GM23338 (cell line): ENCODE data around the gene NXF1. TPM values are rescaled to one million over a fixed set of nuclear protein-coding genes. Genes with fewer than 3 reads are reported as not detected.

ENCODE experiments used
- ATAC-seq: fragments of 200-7000 bp; cut with Tn5 transposase; 3 replicates; pipeline ENCODE4 v1.9.1; 2020
- DNase-seq: peaks from one replicate; pipeline ENCODE4 v3.0.0-alpha.2; 2015; ENCODE audit warnings: low spot score
- H2AFZ ChIP-seq: fragments of 200-600 bp; sonication (generic); 2 replicates; pipeline ENCODE4 v1.8.0; 2016; ENCODE audit warnings: antibody characterized with exemption, mild to moderate bottlenecking, moderate library complexity
- H3F3A ChIP-seq: fragments of 200-600 bp; sonication (generic); replicated peaks from 2 replicates; pipeline ENCODE4 v1.8.0; 2017; ENCODE audit warnings: antibody characterized with exemption, mixed run types, low read depth
- H3K27ac ChIP-seq: fragments of 200-600 bp; sonication (generic); 2 replicates; pipeline ENCODE4 v1.6.1; 2016; ENCODE audit warnings: low read depth
- H3K27me3 ChIP-seq: fragments of 200-600 bp; sonication (generic); 2 replicates; pipeline ENCODE4 v1.8.0; 2016; ENCODE audit warnings: mild to moderate bottlenecking, mixed run types, moderate library complexity; ENCODE audit not compliant: insufficient read depth
- H3K36me3 ChIP-seq: fragments of 200-600 bp; sonication (generic); 2 replicates; pipeline ENCODE4 v1.8.0; 2016; ENCODE audit warnings: mild to moderate bottlenecking; ENCODE audit not compliant: insufficient read depth
- H3K4me1 ChIP-seq: fragments of 200-600 bp; sonication (generic); 2 replicates; pipeline ENCODE4 v1.8.0; 2016; ENCODE audit warnings: mild to moderate bottlenecking, moderate library complexity; ENCODE audit not compliant: insufficient read depth
- H3K4me2 ChIP-seq: fragments of 200-600 bp; sonication (generic); 2 replicates; pipeline ENCODE4 v1.7.1; 2017; ENCODE audit warnings: mixed run types
- H3K4me3 ChIP-seq: fragments of 200-600 bp; sonication (generic); 2 replicates; pipeline ENCODE4 v1.6.1; 2016; ENCODE audit warnings: mixed run types
- H3K79me2 ChIP-seq: fragments of 200-600 bp; sonication (generic); replicated peaks from 2 replicates; pipeline ENCODE4 v1.8.0; 2017; ENCODE audit warnings: mild to moderate bottlenecking; ENCODE audit not compliant: insufficient read depth
- H3K9me2 ChIP-seq: fragments of 200-600 bp; sonication (generic); 2 replicates; pipeline ENCODE4 v1.8.0; 2017; ENCODE audit not compliant: insufficient read depth
- H4K20me1 ChIP-seq: fragments of 200-600 bp; sonication (generic); replicated peaks from 2 replicates; pipeline ENCODE4 v1.8.0; 2017; ENCODE audit warnings: mild to moderate bottlenecking; ENCODE audit not compliant: insufficient read depth
- H3K27ac Mint-ChIP-seq: 2 replicates; pipeline ENCODE4 v1.8.0; 2020; ENCODE audit warnings: inconsistent platforms, mild to moderate bottlenecking, moderate library complexity, mixed read lengths
- H3K27me3 Mint-ChIP-seq: 3 replicates; pipeline ENCODE4 v1.8.0; 2022; ENCODE audit warnings: low read depth, mild to moderate bottlenecking, moderate library complexity, mixed read lengths, inconsistent platforms; ENCODE audit not compliant: insufficient read depth, poor library complexity
- H3K36me3 Mint-ChIP-seq: 3 replicates; pipeline ENCODE4 v1.8.0; 2021; ENCODE audit warnings: low read depth, mild to moderate bottlenecking, inconsistent platforms, moderate library complexity, mixed read lengths
- H3K4me1 Mint-ChIP-seq: 3 replicates; pipeline ENCODE4 v1.8.0; 2020; ENCODE audit warnings: mild to moderate bottlenecking, inconsistent platforms, mixed read lengths
- H3K4me3 Mint-ChIP-seq: 3 replicates; pipeline ENCODE4 v1.8.0; 2021; ENCODE audit warnings: moderate library complexity, mild to moderate bottlenecking, inconsistent platforms, mixed read lengths
- H3K9me3 Mint-ChIP-seq: 3 replicates; pipeline ENCODE4 v1.8.0; 2020; ENCODE audit warnings: moderate library complexity, mild to moderate bottlenecking, inconsistent platforms, mixed read lengths
- CTCF ChIP-seq, 2 experiments: fragments of 200-600 bp in 1 of 2; sonication (generic) in 1 of 2; conservative IDR thresholded peaks; 2 replicates each; pipeline versions ENCODE4 v1.5.1 to v1.6.1; 2016 to 2017; ENCODE audit warnings: antibody characterized with exemption in 2 of 2, low read depth in 2 of 2, mild to moderate bottlenecking in 2 of 2, moderate library complexity in 1 of 2
- ETS1 ChIP-seq: IDR thresholded peaks from 2 replicates; pipeline ENCODE4 v1.6.1; 2016; ENCODE audit warnings: antibody characterized with exemption
- EZH2 ChIP-seq: fragments of 200-600 bp; sonication (generic); IDR thresholded peaks from one replicate; pipeline ENCODE4 v1.8.0; 2017; ENCODE audit warnings: antibody characterized with exemption, mild to moderate bottlenecking, low read depth; ENCODE audit not compliant: unreplicated experiment
- NANOG ChIP-seq: IDR thresholded peaks from 2 replicates; pipeline ENCODE4 v1.6.1; 2016; ENCODE audit warnings: antibody characterized with exemption, borderline replicate concordance
- ZNF114 ChIP-seq: fragments of 250-450 bp; sonication (Bioruptor Pico); IDR thresholded peaks from 2 replicates; pipeline ENCODE4 v1.5.0; 2020; ENCODE audit warnings: mild to moderate bottlenecking, moderate library complexity
- ZNF462 ChIP-seq: fragments of 250-450 bp; sonication (Bioruptor Pico); IDR thresholded peaks from 2 replicates; pipeline ENCODE4 v1.5.0; 2020; ENCODE audit warnings: mild to moderate bottlenecking, moderate library complexity
- polyA plus RNA-seq: library from polyadenylated mRNA; unstranded; fragments of >200 nt; fragmentation: Nextera tagmentation; extraction: Ambion mirVana; gene quantifications from 2 replicates; pipeline ENCODE4 v1.2.1, GENCODE V29; 2016
- total RNA-seq: library from RNA; depleted of rRNA; stranded (reverse); fragments of >200 nt; shearing (Covaris generic); gene quantifications from 2 replicates; pipeline ENCODE4 v1.2.3, GENCODE V29; 2014

NXF1 gene
- total and polyA plus RNA-seq, 2 experiments from 2014 or later = 31.7 to 31.8 TPM

GRCh38 chr11:62796281-62796680, 9.0 kb downstream of the NXF1 start (continued):
- no peak for TF ChIP-seq ZNF462
- no peak for TF ChIP-seq EZH2
- TF ChIP-seq NANOG = no peak

GRCh38 chr11:62794201-62794775, 11.0 kb downstream of the NXF1 start:
- Histone ChIP-seq H3K36me3 (peaks cover 64% of the 10 kb centered on the region), H3K27me3 (no peaks in the 10 kb centered on the region), H3K9me2 (no peaks in the 10 kb centered on the region), H3K27ac (0 out of 2 replicates have a peak overlapping the region, but pooled peaks have one; percentile 26), H3K4me2 (no peak overlapping the region), H3K79me2 (peaks cover 23% of the 10 kb centered on the region), H4K20me1 (peaks cover 3% of the 10 kb centered on the region), H3F3A (peaks cover 47% of the 10 kb centered on the region), H3K4me1 (peaks cover 7% of the 10 kb centered on the region; the same call in 1 of the 2 replicates), H2AFZ (no peak overlapping the region), H3K4me3 (no peak overlapping the region)
- Mint-ChIP-seq H3K4me1 (peaks cover 19% of the 10 kb centered on the region), H3K27me3 (peaks cover 19% of the 10 kb centered on the region), H3K4me3 (no peak overlapping the region), H3K27ac (no peak overlapping the region), H3K9me3 (no peaks in the 10 kb centered on the region), H3K36me3 (peaks cover 91% of the 10 kb centered on the region)
- no peak for DNase-seq
- no peak for ATAC-seq
- TF ChIP-seq ZNF462 = no peak
- TF ChIP-seq ZNF114 (CRISPR knock-in tag) = no peak
- TF ChIP-seq ETS1 = no peak
- TF ChIP-seq NANOG = no peak
- no peak for TF ChIP-seq CTCF (conservative IDR thresholded peaks at IDR 0.05; ENCODE audit: low read depth in 2 of 2)
